Measurements from ENCODE around the gene MKRN2.

Gene MKRN2

GRCh38 chr3:12578742-12579141, 21.9 kb downstream of the MKRN2 start:
- H3K4me3 ChIP-seq (ENCODE audit: low read depth, low read length) = no peak overlapping the region
- TF ChIP-seq CTCF (IDR thresholded peaks at IDR 0.05; ENCODE audit: borderline replicate concordance, insufficient read depth, low read depth, low read length) = no peak

GRCh38 chr3:12579456-12579855, 22.6 kb downstream of the MKRN2 start:
- TF ChIP-seq CTCF (IDR thresholded peaks at IDR 0.05; ENCODE audit: borderline replicate concordance, insufficient read depth, low read depth, low read length) = no peak

GRCh38 chr3:12579905-12580304, 23.0 kb downstream of the MKRN2 start:
- H3K4me3 ChIP-seq (ENCODE audit: low read depth, low read length) = no peak overlapping the region
- no peak for TF ChIP-seq CTCF (IDR thresholded peaks at IDR 0.05; ENCODE audit: borderline replicate concordance, insufficient read depth, low read depth, low read length)

More at GRCh38 chr3:12579456-12579855, 22.6 kb downstream of the MKRN2 start:
- no peak overlapping the region for H3K4me3 ChIP-seq (ENCODE audit: low read depth, low read length)

- no peak overlapping the region for H3K4me3 ChIP-seq (ENCODE audit: low read depth, low read length)
Measured at GRCh38 chr3:12582730-12583129, 25.8 kb downstream of the MKRN2 start.

GRCh38 chr3:12583280-12583679, 26.4 kb downstream of the MKRN2 start:
- TF ChIP-seq CTCF (IDR thresholded peaks at IDR 0.05; ENCODE audit: borderline replicate concordance, insufficient read depth, low read depth, low read length) = no peak
- H3K4me3 ChIP-seq (ENCODE audit: low read depth, low read length) = no peak overlapping the region

More at GRCh38 chr3:12582730-12583129, 25.8 kb downstream of the MKRN2 start:
- TF ChIP-seq CTCF (IDR thresholded peaks at IDR 0.05; ENCODE audit: borderline replicate concordance, insufficient read depth, low read depth, low read length) = no peak

- TF ChIP-seq CTCF (IDR thresholded peaks at IDR 0.05; ENCODE audit: borderline replicate concordance, insufficient read depth, low read depth, low read length) = no peak
- H3K4me3 ChIP-seq (ENCODE audit: low read depth, low read length) = no peak overlapping the region
Measured at GRCh38 chr3:12584083-12584482, 27.2 kb downstream of the MKRN2 start.

- TF ChIP-seq CTCF (IDR thresholded peaks at IDR 0.05; ENCODE audit: borderline replicate concordance, insufficient read depth, low read depth, low read length) = no peak
- H3K4me3 ChIP-seq (ENCODE audit: low read depth, low read length) = no peak overlapping the region
Measured at GRCh38 chr3:12585181-12585580, 28.3 kb downstream of the MKRN2 start.
